Muscle of arm (tissue), 12 donors: Measurements from ENCODE around the gene F11. TPM values are rescaled to one million over a fixed set of nuclear protein-coding genes. Genes with fewer than 3 reads are reported as not detected.
"Not testable (repeated sequence)": the region's sequence is repeated elsewhere in the genome, so short reads cannot be mapped to it uniquely, and the experiment has no call there.

Experiments used
- DNase-seq: peaks from one replicate; pipeline ENCODE4 v3.0.0-alpha.2; 2013
- polyA plus RNA-seq, 12 donors: library from polyadenylated mRNA; unstranded; fragments of 120-200 nt; gene quantifications; one replicate each; pipeline ENCODE4 v1.2.1, GENCODE V29; 2013; ENCODE audit not compliant: insufficient read length in 12 of 12

The F11 gene
- polyA plus RNA-seq, 12 donors = 0.97 TPM; not detected in 11

- DNase-seq = no peak
Observed at GRCh38 chr4:186298031-186298647, 32.1 kb downstream of the F11 start.

DNA sequence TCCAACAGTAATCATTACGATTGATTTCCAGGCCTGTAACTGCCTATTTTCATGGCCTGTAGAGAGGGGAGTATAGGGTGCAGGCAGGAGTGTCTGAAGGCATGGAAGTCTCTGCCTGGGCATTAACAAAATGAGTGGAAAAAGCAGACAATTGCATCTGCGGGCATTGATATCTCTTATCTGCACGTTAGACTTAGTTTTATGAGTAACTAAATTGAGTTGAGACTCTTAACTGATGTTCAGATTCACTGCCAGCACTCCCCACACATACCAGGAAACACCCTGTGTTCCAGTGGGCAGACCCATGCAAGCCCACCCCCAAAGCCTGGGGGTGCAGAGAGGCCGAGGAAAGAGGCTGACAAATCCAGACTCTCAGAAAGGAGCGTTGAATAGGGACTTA lies 33.3 kb downstream of the F11 start:
- DNase-seq = no peak

- DNase-seq = no peak
Observed at GRCh38 chr4:186300659-186301390, 34.8 kb downstream of the F11 start.

- no peak for DNase-seq
Observed at GRCh38 chr4:186304216-186304615, 38.2 kb downstream of the F11 start.

GRCh38 chr4:186304866-186305505 lies 39.0 kb downstream of the F11 start:
- DNase-seq = no peak

- DNase-seq = no peak
Observed at GRCh38 chr4:186307497-186307896, 41.5 kb downstream of the F11 start.

GRCh38 chr4:186307916-186308315 lies 41.9 kb downstream of the F11 start:
- DNase-seq = no peak

DNA sequence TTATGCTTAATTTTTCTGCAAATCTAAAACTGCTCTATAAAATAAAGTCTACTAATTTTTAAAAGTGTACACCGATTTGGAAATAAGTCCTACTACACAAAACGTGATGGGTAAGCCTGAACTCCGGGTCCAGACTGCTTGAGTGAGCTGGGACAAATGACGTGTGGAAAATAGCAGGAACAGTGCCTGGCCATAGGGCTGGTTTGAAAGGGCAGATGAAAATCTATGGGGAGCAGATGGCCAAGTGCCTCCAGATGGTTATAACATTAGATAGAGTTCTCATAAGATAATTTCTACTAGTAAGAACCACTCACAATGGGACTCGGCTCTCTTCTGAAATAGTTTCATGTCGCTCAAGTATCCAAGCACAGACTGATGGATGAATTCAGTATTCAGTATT lies 52.5 kb downstream of the F11 start:
- DNase-seq = no peak

- not testable (repeated sequence) for DNase-seq
Observed at GRCh38 chr4:186324660-186325059, 58.7 kb downstream of the F11 start.

- no peak for DNase-seq
Observed at GRCh38 chr4:186326391-186326790, 60.4 kb downstream of the F11 start.

DNA sequence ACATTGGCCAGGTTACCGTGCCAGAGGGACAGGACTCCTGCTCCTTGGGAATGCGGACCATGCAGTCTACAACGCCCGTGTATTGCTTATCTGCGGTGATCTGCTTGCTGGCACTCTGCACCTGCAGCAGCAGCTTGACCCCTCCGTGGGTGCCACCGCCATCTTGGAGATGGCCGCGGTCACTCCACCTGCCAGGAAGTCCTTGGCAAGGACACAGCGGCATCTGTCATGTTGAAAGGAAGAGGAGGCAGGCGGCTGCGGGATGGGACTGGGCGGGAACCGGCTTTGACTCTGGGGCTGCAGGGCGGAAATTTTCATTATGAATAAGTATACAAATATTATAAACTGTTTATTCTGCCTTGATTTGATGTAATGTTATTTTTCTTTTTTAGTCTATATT lies 63.4 kb downstream of the F11 start:
- DNase-seq = no peak

- DNase-seq = no peak
Observed at GRCh38 chr4:186330368-186330767, 64.4 kb downstream of the F11 start.

GRCh38 chr4:186335793-186336192 lies 69.8 kb downstream of the F11 start:
- no peak for DNase-seq

Other genes starting within 250 kb of the F11 start
- gene TLR3, start 197.0 kb upstream of the F11 start, polyA plus RNA-seq = 1 to 10 TPM in 9 of 12 donors, under 1 TPM in 1, not detected in 2; 0.84 to 3.0 (median 1.6) TPM
- gene FAM149A, start 161.5 kb upstream of the F11 start, polyA plus RNA-seq = 10 to 100 TPM in 1 of 12 donors, 1 to 10 TPM in 9, not detected in 2; 6.1 to 10.1 (median 8.6) TPM
- gene CYP4V2, start 74.6 kb upstream of the F11 start, polyA plus RNA-seq = 10 to 100 TPM in 2 of 12 donors, 1 to 10 TPM in 9, not detected in 1; 3.0 to 25.7 (median 5.6) TPM
- 1 to 10 TPM in 1 of 12 donors, under 1 TPM in 9, not detected in 2; 0.16 to 1.3 (median 0.30) TPM for gene KLKB1, start 38.7 kb upstream of the F11 start, polyA plus RNA-seq